ENCODE data around the gene TMEM92.

DNA sequence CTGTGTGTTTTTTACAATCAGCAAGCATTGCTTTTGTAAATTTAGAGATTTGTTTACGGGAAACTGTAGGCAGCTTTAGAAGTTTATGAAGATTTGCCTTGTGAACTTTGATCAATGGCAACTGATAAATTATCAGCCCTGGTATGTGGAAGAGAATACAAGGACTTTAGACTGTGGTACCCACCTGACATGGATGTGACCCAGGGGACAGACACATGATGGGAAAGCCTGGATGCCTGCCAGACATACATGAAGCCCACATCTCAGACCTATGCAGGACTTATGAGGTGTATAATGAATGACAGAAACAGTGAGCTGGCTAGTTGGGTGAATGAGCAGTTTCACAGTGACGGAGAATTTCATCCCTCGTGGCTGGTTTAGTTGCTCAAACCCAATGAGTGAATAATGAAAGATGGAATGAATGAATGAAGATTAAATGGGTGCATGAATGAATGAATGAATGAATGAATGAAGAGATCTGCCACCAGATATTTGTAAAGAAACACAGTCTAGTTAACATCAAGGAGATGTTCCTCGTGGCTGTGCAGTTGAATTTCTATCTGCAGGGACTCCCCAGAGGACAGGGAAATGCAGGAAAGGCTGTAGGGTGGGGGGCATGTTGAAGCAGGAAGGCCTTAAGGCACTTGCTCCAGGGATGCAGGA, 7.6 kb downstream of the TMEM92 start:
- TF ChIP-seq, protein P1, sequence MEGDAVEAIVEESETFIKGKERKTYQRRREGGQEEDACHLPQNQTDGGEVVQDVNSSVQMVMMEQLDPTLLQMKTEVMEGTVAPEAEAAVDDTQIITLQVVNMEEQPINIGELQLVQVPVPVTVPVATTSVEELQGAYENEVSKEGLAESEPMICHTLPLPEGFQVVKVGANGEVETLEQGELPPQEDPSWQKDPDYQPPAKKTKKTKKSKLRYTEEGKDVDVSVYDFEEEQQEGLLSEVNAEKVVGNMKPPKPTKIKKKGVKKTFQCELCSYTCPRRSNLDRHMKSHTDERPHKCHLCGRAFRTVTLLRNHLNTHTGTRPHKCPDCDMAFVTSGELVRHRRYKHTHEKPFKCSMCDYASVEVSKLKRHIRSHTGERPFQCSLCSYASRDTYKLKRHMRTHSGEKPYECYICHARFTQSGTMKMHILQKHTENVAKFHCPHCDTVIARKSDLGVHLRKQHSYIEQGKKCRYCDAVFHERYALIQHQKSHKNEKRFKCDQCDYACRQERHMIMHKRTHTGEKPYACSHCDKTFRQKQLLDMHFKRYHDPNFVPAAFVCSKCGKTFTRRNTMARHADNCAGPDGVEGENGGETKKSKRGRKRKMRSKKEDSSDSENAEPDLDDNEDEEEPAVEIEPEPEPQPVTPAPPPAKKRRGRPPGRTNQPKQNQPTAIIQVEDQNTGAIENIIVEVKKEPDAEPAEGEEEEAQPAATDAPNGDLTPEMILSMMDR (IDR thresholded peaks at IDR 0.05; ENCODE audit: low read depth, low read length), result no peak
- TF ChIP-seq EZH2phosphoT487 (IDR thresholded peaks at IDR 0.05; ENCODE audit: low read depth), result no peak

Data from OCI-LY3 (cell line).